ENCODE results near the gene TIMMDC1.

Gene TIMMDC1

GRCh38 chr3:119541547-119541946, 43.2 kb downstream of the TIMMDC1 start:
- Histone ChIP-seq H3K36me3 (ENCODE audit: control insufficient read depth in 2 of 2, insufficient read depth in 1 of 2, low read length in 2 of 2) (no peaks in the 10 kb centered on the region), H3K27ac (ENCODE audit: extremely low read depth, low read depth, low read length) (no peak overlapping the region), H3K9me3 (ENCODE audit: control insufficient read depth, insufficient read depth, low read depth, low read length) (no peaks in the 10 kb centered on the region), H3K4me1 (ENCODE audit: control insufficient read depth, insufficient read depth, low read length) (no peaks in the 10 kb centered on the region), H3K4me3 (ENCODE audit: low read depth, low read length) (no peak overlapping the region)
- no peak for TF ChIP-seq ZNF341 (tag by site-specific recombination; IDR thresholded peaks at IDR 0.05; ENCODE audit: low read depth)
- TF ChIP-seq ZNF560 (tag by site-specific recombination; IDR thresholded peaks at IDR 0.05; ENCODE audit: borderline replicate concordance): no peak
- no peak for TF ChIP-seq KLF7 (tag by site-specific recombination; IDR thresholded peaks at IDR 0.05; ENCODE audit: borderline replicate concordance)
- TF ChIP-seq ZNF175 (tag by site-specific recombination; IDR thresholded peaks at IDR 0.05): no peak
- no peak for TF ChIP-seq ZSCAN16 (tag by site-specific recombination; IDR thresholded peaks at IDR 0.05)
- TF ChIP-seq ZNF645 (tag by site-specific recombination; IDR thresholded peaks at IDR 0.05): no peak
- no peak for TF ChIP-seq ZFP69B (tag by site-specific recombination; IDR thresholded peaks at IDR 0.05)
- no peak for TF ChIP-seq ZNF184 (tag by site-specific recombination; IDR thresholded peaks at IDR 0.05)
- no peak for TF ChIP-seq ZBTB48 (tag by site-specific recombination; IDR thresholded peaks at IDR 0.05)
- no peak for TF ChIP-seq ZNF311 (tag by site-specific recombination; IDR thresholded peaks at IDR 0.05; ENCODE audit: borderline replicate concordance)
- no peak for TF ChIP-seq ZNF585B (tag by site-specific recombination; IDR thresholded peaks at IDR 0.05)
- TF ChIP-seq SP2 (tag by site-specific recombination; IDR thresholded peaks at IDR 0.05): no peak
- no peak for TF ChIP-seq ZNF121 (tag by site-specific recombination; IDR thresholded peaks at IDR 0.05)
- TF ChIP-seq ZNF558 (tag by site-specific recombination; IDR thresholded peaks at IDR 0.05): no peak
- no peak for TF ChIP-seq ZNF660 (tag by site-specific recombination; IDR thresholded peaks at IDR 0.05)
- CTCF ChIA-PET: interaction anchor here (1.1 kb wide), 1 partner anchor 12 kb away, joined by 4 read pairs; no protein-coding TSS in a partner anchor
- POLR2A ChIA-PET: no interaction called here

- no peaks in the 10 kb centered on the region for H3K36me3 ChIP-seq (ENCODE audit: control insufficient read depth in 2 of 2, insufficient read depth in 1 of 2, low read length in 2 of 2)
- CTCF ChIA-PET: interaction anchor here (0.6 to 1.1 kb wide), 2 partner anchors 12 to 21 kb away, joined by 4 read pairs; no protein-coding TSS in a partner anchor
- no peak overlapping the region for H3K4me3 ChIP-seq (ENCODE audit: low read depth, low read length)
- H3K9me3 ChIP-seq (ENCODE audit: control insufficient read depth, insufficient read depth, low read depth, low read length): no peaks in the 10 kb centered on the region
- no peaks in the 10 kb centered on the region for H3K4me1 ChIP-seq (ENCODE audit: control insufficient read depth, insufficient read depth, low read length)
- H3K27ac ChIP-seq (ENCODE audit: extremely low read depth, low read depth, low read length): no peak overlapping the region
- TF ChIP-seq ZNF707 (tag by site-specific recombination; IDR thresholded peaks at IDR 0.05) (no peak), ZNF350 (tag by site-specific recombination; IDR thresholded peaks at IDR 0.05) (no peak), ZXDB (tag by site-specific recombination; IDR thresholded peaks at IDR 0.05) (no peak), ZFP3 (tag by site-specific recombination; IDR thresholded peaks at IDR 0.05; ENCODE audit: low read depth) (no peak), KLF7 (tag by site-specific recombination; IDR thresholded peaks at IDR 0.05; ENCODE audit: borderline replicate concordance) (no peak), ZNF600 (tag by site-specific recombination; IDR thresholded peaks at IDR 0.05) (no peak), ZNF768 (tag by site-specific recombination; IDR thresholded peaks at IDR 0.05) (no peak), ZNF114 (tag by site-specific recombination; IDR thresholded peaks at IDR 0.05) (no peak), REPIN1 (tag by site-specific recombination; IDR thresholded peaks at IDR 0.05; ENCODE audit: low read depth) (no peak), ZNF677 (tag by site-specific recombination; IDR thresholded peaks at IDR 0.05) (no peak), WT1 (tag by site-specific recombination; IDR thresholded peaks at IDR 0.05) (no peak), GLI2 (tag by site-specific recombination; IDR thresholded peaks at IDR 0.05; ENCODE audit: borderline replicate concordance, low read depth) (no peak), ZNF211 (tag by site-specific recombination; IDR thresholded peaks at IDR 0.05; ENCODE audit: low read depth) (no peak), ZFP69B (tag by site-specific recombination; IDR thresholded peaks at IDR 0.05) (no peak), ZNF155 (tag by site-specific recombination; IDR thresholded peaks at IDR 0.05) (no peak), ZBTB20 (tag by site-specific recombination; IDR thresholded peaks at IDR 0.05) (no peak), ZNF398 (tag by site-specific recombination; IDR thresholded peaks at IDR 0.05) (no peak), PATZ1 (tag by site-specific recombination; IDR thresholded peaks at IDR 0.05) (no peak)
- POLR2A ChIA-PET: no interaction called here
These were observed 43.9 kb downstream of the TIMMDC1 start for GRCh38 chr3:119542168-119542767.
